T-helper 22 cell (primary cell): ENCODE measurements around the gene ASB2.

Experiments used
- DNase-seq: peaks from one replicate; pipeline ENCODE4 v3.0.0-alpha.2; 2020; ENCODE audit warnings: low read depth

Gene ASB2

GRCh38 chr14:93902619-93903307 lies 73.6 kb downstream of the ASB2 start:
- DNase-seq = no peak

DNA sequence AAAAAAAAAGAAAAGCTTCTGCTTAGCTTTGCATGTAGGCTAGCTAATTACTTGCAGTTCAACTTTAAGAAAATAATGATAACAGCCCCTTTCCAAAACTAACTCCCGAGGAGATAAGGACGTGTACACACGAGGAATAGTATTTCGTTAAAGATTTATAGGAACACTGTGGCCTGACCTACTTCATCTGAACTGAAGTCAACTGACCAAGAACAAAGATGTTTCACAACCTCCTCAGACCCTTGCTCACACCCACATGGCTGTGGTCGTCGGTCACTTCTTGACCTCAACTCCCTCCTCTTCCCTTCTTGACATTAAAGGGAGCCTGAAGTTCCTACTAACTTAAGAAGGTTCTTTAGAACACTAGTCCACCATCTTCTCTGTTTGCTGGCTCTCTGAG lies 74.6 kb downstream of the ASB2 start:
- no peak for DNase-seq

DNA sequence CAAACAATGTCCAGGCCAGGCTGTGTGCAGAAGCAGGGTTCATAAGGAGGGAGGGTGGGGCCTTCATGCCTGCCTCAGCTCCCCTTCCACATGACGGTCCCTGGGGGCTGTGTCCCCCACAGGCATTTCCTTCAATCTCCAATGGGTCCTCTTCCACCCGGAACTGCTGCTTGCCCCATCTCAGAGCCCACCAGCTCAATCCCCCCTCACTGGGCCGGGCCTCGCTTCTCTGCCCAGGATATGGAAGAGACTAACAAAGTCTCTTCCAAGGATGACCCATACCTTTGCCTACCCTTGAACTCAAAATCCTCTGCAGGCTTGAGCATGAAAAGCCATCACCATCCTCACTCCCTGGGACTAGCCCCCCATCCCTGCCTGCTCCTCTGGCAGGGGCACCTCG lies 77.6 kb downstream of the ASB2 start:
- no peak for DNase-seq

DNA sequence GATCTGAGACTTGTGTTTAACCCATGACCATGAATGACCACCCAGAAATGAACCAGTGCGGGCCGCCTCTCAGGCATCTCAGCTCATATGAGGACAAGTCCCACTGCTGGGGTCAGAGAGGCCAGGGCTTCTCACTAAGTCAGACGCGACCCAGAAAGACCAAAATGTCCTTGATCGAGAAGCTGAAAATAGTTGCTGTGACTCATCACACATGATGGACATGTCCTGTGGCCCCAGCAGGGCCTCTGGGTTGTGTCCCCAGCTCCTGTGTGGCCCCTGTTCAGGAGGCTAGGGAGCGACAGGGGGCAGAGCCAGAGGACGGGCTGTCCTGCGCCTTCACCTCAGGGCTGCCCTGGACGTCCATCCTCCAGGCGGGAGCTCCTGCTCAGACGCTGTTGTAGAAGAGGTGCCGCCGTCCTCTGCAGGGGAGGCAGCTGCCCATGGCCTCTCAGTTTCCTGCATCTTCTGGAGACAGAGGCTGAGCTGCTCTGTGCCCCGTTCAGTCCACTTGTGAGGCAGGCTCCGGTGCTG lies 78.2 kb downstream of the ASB2 start:
- no peak for DNase-seq

- no peak for DNase-seq
These were observed 78.9 kb downstream of the ASB2 start for GRCh38 chr14:93897476-93897845.

DNA sequence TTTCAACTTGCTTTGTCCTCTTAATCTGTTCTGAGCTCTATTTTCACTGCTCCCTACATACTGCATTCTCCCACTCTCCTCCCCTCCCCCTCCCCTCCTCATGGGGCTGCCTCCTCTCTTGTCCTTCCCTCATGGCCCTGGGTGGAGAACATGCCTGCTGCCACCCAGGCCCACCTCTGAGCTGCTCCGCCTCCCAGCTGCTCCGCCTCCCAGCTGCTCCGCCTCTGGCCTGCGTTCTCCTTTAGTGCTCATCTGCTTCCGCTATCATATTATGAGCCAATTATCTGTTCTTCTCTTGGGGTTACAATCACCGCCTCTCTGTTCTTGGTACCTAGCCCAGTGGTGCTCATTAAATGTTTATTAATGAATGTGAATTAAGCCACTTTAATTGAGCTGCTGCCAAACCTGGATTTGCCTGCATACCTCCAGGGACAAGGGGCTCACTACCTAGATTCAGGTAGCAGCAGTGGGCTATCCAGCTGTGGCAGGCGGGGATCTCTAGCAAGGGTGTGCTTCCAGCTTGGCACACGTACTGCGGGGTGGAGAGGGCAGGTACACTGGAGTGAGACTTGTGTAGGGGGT lies 81.3 kb downstream of the ASB2 start:
- DNase-seq = no peak

DNA sequence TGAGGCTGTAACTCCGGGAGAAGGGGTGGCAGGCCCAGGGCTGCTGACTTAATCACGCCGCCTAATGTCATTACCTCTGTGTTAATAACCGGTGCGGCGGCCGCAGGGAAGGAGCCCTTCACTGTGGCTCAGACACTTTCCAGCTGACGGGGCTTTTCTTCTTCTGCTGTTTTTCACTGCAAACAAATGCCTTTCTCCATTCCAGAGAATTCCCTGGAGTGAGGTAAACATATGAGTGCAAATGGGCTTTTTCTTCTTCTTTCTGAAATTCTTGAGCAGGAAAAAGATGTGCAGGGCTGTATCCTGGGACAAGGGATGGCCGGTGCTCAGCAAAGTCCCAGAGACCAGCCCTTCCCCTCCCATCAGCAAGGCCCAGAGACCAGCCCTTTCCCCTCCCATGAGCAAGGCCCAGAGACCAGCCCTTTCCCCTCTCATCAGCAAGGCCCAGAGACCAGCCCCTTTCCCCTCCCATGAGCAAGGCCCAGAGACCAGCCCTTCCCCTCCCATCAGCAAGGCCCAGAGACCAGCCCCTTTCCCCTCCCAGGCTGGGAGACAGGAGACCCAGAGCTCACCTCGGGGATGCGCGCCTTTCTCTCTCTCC lies 82.6 kb downstream of the ASB2 start:
- no peak for DNase-seq

GRCh38 chr14:93892923-93893558 lies 83.3 kb downstream of the ASB2 start:
- DNase-seq = peak; percentile 7

- no peak for DNase-seq
These were observed 83.9 kb downstream of the ASB2 start for GRCh38 chr14:93892505-93892839.

- DNase-seq = no peak
These were observed 84.4 kb downstream of the ASB2 start for GRCh38 chr14:93891756-93892504.

DNA sequence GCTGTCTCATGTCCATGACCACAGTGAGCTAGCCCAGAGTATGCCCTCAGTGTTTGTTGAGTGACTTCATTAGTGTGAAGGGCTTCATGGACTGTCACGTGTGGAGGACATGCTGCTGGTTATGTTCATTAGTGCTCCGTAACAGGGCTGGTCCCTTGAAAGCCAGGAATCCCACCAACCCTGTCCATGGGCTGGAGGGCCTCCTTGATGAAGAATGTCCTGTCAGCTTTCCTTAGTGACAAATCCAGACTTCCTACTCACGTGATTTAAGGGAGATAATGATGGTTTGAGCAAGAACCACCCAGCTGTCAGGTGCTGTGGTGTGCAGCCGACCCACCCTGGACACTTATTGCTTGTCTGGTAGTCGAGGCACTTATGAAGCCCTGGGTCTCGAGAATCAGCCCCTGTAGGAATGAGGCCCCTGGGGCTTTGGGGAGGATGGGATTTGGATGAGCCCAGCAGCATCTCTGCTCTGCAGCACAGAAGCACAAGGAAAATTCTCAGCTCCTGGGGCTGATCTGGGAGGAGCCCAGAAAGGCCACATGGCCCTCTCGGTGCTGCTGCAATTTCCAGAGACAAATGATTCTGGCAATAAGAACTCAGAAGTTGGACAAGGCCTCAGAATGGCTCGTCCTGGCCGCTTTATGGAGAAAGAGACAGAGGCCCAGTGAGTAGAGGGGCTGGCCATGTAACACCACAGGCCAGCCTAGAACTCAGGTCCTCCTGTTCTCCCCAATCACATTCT lies 86.5 kb downstream of the ASB2 start:
- DNase-seq = no peak

GRCh38 chr14:93888995-93889394 lies 87.4 kb downstream of the ASB2 start:
- DNase-seq = no peak

GRCh38 chr14:93884950-93885349 lies 91.4 kb downstream of the ASB2 start:
- DNase-seq = no peak
